Measurements from ENCODE around the gene CTRB2.
"Not testable (repeated sequence)": the region's sequence is repeated elsewhere in the genome, so short reads cannot be mapped to it uniquely, and the experiment has no call there.

Gene CTRB2

GRCh38 chr16:75227361-75228142 is 20.6 kb upstream of the CTRB2 start:
- no peak for DNase-seq (ENCODE audit: low read depth)

GRCh38 chr16:75226550-75227360 is 19.8 kb upstream of the CTRB2 start:
- no peak for DNase-seq (ENCODE audit: low read depth)

- no peak for DNase-seq (ENCODE audit: low read depth)
Measured at GRCh38 chr16:75225678-75226515, 18.9 kb upstream of the CTRB2 start.

GRCh38 chr16:75225092-75225491 is 18.1 kb upstream of the CTRB2 start:
- no peak for DNase-seq (ENCODE audit: low read depth)

- no peak for DNase-seq (ENCODE audit: low read depth)
Measured at GRCh38 chr16:75224306-75225082, 17.5 kb upstream of the CTRB2 start.

GRCh38 chr16:75223129-75223528 is 16.2 kb upstream of the CTRB2 start:
- not testable (repeated sequence) for DNase-seq (ENCODE audit: low read depth)

- no peak for DNase-seq (ENCODE audit: low read depth)
Measured at GRCh38 chr16:75222271-75222783, 15.4 kb upstream of the CTRB2 start.

- DNase-seq (ENCODE audit: low read depth), result peak; percentile 16
Measured at GRCh38 chr16:75219838-75220237, 12.9 kb upstream of the CTRB2 start.

GRCh38 chr16:75219088-75219487 is 12.1 kb upstream of the CTRB2 start:
- no peak for DNase-seq (ENCODE audit: low read depth)

- DNase-seq (ENCODE audit: low read depth), result no peak
Measured at GRCh38 chr16:75218256-75219076, 11.5 kb upstream of the CTRB2 start, which contains the start of gene CTRB1. TSS of gene CTRB1 (plus strand) at chr16:75218988. CDS start at chr16:75219008, 20 bp downstream.

- DNase-seq (ENCODE audit: low read depth), result no peak
Measured at GRCh38 chr16:75217389-75217851, 10.5 kb upstream of the CTRB2 start.

- DNase-seq (ENCODE audit: low read depth), result no peak
Measured at GRCh38 chr16:75216576-75216975, 9.6 kb upstream of the CTRB2 start.

GRCh38 chr16:75216127-75216526 is 9.2 kb upstream of the CTRB2 start:
- DNase-seq (ENCODE audit: low read depth), result no peak

- DNase-seq (ENCODE audit: low read depth), result not testable (repeated sequence)
Measured at GRCh38 chr16:75211286-75211685, 4.3 kb upstream of the CTRB2 start.

- DNase-seq (ENCODE audit: low read depth), result no peak
Measured at GRCh38 chr16:75209944-75210343, 3.0 kb upstream of the CTRB2 start.

GRCh38 chr16:75209514-75209913 is 2.6 kb upstream of the CTRB2 start:
- DNase-seq (ENCODE audit: low read depth), result not testable (repeated sequence)

GRCh38 chr16:75208861-75209505 is 2.0 kb upstream of the CTRB2 start:
- DNase-seq (ENCODE audit: low read depth), result no peak

GRCh38 chr16:75208242-75208825 is 1.4 kb upstream of the CTRB2 start:
- DNase-seq (ENCODE audit: low read depth), result no peak

- DNase-seq (ENCODE audit: low read depth), result no peak
Measured at GRCh38 chr16:75207831-75208230, 870 bp upstream of the CTRB2 start.
